HG03039 (cell line): Measurements from ENCODE around the gene DCP2.

Source experiments
- ATAC-seq: cut with Tn5 transposase; IDR thresholded peaks from one replicate; pipeline ENCODE4 v1.9.1; 2021; ENCODE audit warnings: mild to moderate bottlenecking, moderate library complexity; ENCODE audit not compliant: unreplicated experiment

Gene DCP2

DNA sequence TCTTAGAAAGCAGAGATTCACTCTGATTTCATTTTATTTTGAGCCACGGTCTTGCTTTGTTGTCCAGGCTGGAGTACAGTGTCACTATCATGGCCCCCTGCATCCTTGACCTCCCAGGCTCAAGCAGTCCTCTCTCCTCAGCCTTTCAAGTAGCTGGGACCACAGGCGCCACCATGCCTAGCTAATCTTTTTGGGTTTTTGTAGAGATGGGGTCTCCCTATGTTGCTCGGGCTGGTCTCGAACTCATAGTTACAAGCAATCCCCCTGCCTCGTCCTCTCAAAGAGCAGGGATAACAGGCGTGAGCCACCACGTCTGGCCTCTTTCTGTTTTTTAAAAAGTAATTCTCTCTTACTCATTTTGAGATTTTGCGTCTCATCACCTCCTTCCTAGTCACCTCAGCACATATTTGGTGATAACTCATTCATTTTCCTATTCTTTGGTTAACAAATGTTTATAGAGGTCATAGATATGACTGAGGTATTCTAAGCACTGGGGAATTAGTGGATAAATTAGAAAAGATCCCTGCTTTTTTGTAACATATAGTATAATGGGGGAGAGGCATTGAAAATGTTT is 10.8 kb upstream of the DCP2 start:
- ATAC-seq: no peak

DNA sequence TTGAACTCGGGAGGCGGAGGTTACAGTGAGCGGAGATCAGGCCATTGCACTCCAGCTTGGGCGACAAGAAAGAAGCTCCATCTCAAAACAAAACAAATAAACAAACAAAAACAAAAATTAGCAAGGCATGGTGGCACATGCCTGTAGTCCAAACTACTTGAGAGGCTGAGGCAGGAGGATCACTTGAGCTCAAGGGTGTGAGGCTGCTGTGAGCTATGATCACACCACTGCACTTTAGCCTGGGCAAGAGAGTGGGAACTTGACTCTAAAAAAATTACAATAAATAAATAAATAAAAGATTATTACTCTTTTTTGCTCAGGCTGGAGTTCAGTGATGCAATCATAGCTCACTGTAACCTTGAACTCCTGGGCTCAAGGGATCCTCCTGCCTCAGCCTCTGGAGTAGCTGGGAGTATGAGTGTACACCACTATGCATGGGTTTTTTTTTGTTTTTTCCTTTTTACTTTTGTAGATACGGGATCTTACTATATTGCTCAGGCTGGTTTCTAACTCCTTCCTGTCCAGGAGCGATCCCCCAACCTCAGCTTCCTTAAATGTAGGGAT is 9.0 kb upstream of the DCP2 start:
- no peak for ATAC-seq

DNA sequence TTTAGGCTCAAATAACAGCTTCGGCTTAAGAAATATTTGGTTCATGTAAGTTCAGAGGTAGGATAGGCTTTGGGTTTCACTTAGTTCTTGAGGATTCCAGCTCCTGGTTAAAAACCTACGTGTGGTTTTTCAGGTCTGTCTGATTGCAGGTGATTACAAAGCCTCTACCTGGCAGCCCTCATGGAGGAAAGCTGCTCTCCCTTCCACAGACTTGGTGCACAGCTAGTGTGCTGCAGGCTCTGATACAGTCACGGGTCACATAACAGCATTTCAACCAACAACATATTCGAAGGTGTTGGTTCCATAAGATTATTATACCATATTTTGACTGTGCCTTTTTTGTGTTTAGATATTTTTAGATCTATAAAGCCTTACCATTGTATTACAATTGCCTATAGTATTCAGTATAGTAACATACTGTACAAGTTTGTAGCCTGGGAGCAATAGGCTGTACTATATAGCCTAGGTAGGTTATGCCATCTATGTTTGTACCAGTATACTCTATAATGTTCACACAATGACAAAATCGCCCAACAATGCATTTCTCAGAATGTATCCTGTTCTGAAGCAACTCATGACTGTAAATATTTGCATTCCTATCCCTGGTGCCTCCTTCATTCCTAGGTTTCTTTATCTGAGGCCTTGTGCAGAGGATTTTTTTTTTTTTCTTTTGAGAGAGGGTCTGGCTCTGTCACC is 8.0 kb upstream of the DCP2 start:
- no peak for ATAC-seq

DNA sequence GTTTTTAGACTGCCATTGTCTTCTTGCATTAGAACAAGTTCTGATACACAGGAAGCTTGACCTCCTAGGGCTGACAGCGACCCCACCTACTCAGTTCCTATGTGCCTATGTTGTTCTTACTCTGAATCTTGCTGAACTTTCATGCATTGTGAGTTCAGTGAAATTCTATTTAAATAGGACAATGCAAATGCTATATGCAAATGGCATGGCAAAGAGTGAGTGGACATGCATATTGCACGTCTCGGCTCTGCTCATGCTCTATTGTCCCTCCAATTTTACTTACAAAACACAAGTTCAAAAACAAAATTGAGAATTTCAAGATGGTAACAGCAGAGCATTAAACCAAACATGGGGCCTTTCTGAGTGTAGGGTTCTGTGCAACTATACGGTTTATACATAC is 5.3 kb upstream of the DCP2 start:
- ATAC-seq: no peak

DNA sequence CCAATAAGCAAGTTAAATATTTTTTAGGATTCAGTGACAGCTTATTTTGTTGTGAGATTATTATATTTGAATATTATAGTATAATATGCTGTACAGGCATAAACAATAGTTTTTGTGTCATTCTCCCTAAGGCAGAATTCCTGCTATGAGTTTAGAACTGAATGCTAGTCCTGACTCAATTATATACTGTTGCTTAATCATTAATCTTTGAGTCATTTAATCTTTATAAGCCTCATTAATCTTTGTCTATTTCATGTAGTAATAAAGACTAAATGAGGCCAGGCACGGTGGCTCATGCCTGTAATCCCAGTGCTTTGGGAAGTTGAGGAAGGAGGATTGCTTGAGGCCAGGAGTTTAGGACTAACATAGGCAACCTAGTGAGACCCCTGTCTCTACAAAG is 3.6 kb upstream of the DCP2 start:
- no peak for ATAC-seq

DNA sequence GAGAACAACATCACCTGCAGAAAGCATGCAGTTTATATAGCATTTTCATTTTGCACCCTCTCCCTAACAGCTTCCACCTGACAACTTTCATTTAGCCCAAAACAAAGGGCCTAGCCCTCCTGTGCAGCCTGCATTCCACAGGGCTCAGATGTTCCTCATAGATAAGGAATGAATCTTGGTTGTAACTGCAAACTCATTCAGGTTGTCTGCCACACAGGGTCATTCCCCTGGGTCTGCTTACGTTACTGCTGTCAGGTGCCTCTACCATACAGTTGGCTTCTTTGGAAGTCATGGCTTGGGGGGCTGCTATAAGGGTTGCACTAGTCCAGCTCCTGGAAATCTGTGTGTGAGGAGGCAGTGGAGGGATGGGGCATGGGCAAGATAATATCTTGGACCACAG is 2.7 kb upstream of the DCP2 start:
- no peak for ATAC-seq

DNA sequence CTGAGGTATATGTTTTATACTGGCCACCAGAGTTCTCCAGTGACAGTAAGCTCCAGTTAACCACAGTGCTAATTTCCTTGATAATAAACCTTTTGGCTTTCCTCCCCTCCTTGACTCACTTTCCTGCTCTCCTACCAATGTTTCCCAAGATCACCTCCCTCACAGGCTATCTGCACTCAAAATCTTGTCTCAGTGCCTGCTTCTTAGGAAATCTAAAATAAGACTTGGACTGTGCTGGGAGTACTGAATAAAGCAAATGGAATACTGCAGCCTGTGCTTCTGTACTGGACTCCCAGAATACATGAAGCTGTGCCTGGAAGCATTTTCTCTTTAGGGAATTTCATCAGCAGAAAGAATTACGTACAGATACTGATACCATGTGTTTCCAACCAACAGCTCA is 1.7 kb upstream of the DCP2 start:
- no peak for ATAC-seq

DNA sequence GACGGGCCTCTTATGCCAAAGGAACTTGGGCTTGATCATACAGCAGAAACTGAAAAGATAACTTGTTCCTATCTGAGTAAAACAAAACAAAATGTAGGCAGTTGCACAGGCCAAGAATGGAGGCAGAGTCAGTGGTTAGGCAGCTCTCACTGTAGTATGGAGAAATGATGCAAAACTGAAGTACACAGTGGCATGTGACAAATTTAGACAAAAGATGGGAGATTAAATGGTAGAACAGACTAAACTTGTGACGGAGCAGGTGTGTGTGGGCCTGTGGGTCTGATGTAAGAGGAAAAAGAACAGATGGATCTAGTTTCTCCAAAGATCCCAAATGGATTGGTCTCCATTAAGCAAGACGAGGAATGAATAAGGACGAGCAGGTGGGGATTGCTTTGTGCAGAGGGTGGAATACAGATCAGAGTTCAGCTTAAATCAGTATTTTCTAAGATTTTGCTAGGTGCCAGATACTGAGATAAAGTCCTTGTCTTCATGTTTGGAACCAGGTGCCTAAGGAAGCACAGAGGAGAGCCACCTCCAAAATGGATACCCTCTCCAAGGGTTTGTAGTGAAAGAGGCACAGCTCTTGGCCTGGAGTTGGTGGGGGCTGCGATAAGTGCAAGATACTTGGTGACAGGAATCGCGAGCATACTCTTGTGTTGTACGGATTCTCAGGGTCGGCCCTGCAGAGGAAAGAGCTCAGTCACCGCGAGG is 722 bp upstream of the DCP2 start:
- ATAC-seq: peak; percentile 7

DNA sequence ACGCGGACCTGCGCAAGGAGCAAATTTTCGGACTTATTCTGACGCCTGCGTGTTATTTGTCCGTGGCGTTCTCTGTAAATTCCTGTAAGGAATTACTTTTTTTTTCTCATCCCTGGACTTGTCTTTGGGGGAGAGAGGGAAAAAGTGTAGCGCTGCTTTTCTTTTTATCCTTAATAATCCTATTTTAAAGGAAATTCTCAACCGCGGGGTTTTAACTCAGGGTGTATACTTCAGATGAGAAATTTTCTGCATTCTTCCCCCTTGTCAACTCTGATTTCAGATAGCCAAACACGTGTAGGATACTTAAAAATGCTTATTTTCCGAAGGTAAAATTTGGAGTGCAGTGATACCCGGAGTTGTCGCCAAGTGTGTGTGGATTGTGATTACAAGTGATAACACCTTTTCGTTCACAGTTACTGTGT is 853 bp downstream of the DCP2 start:
- ATAC-seq: no peak

DNA sequence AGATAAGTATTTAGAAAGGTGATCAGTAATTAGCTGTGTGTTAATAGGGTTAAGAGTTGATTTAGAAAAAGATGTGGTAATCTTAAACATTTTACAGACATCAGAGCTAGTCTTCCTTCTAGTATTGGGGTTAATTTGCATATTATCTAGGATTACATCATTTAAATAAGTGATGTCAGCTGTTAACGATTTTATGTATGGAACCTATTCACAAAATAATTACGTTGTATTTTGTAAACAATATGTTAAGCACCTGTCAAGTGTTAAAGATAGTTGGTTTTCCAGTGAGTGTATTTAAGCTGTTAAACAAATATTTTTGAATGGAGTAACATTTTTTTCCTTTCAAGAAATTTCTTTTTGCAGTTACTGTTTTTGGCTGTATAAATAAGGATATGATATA is 2.2 kb downstream of the DCP2 start:
- ATAC-seq: no peak

DNA sequence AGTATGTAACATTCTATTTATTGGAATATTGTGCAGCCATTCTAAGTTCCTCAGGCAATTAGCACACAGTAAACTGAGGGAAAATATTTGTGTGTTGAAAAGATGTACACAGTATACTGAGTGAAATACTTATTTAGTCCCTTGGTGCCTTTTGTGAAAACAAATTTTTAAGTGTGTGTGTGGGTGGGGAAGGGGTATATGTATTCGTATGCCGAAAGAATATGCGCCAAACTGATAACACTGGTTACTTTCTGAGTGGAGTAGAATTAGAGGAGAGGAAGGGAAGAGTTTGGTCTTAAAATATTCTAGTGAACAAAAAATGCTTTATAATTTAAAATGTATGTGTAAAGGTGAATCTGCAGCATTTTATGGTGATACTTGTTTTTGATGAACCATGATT is 3.1 kb downstream of the DCP2 start:
- ATAC-seq: no peak

DNA sequence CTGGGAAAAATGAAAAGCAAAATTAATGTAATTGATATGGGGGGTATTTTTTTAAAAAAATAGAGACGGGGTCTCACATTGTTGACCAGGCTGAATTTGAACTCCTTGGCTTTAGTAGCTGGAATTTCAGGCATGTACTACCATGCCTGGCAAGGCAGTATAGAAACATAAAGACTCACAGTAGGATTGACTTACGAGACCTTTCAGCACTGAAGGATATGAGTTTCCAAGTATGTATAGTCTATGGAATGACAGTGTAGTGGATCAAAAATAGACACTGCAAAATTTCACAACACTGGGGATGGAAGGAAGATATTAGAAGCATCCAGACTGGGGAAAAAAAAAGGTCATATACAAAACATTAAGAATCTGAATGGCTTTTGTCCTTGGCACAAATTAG is 6.8 kb downstream of the DCP2 start:
- ATAC-seq: no peak

DNA sequence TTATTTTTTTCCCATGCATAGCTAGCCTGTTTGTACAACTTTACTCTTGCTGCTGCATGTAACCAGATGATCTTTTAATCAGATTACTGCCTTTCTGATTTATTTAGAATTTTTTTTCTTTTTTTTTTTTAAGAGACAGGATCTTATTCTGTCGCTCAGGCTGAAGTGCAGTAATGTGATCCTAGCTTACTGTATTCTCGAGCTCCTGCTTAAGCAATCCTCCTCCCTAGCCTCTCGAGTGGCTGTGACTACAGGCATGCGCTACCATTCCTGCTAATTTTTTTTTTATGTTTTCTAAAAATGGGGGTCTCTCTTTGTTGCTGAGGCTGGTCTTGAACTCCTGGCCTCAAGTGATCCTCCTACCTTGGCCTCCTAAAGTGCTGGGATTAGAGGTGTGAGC is 9.6 kb downstream of the DCP2 start:
- no peak for ATAC-seq

DNA sequence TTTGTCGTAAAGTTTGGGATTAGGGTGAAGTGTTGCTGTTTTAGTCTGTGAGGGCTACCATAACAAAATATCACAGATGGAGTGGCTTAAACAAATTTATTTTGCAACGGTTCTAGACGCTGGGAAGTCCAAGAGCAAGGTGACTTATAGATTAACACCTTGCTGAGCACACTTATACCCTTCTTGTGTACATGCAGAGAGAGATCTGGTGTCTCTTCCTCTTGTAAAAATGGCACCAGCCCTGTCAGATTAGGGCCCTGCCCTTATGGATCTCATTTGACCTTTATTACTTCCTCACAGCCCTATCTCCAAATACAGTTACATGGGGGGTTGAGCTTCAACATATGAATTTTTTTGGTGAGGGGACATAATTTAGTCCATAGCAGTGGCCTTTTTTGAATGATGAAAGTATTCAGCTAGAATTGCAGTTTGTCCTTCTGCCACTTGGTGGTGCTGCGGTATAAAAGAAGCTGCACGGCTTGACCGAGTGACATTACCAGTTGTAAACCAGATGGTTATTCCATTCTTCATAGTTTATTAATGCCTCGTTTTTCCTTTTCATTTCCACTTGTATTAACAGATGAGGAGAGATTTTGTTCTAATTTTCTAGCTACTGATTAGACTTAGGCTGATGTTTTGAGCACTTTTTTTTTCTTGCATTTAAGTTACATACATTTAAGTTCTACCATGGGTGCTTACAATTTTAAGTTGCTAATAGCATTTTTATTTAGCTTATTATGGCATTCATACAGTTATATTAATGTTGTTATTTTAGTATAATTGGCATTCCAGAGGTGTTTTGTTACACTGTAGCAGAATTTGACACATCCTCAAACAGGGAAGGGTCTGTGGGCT is 19.4 kb downstream of the DCP2 start:
- peak; percentile 86 for ATAC-seq

DNA sequence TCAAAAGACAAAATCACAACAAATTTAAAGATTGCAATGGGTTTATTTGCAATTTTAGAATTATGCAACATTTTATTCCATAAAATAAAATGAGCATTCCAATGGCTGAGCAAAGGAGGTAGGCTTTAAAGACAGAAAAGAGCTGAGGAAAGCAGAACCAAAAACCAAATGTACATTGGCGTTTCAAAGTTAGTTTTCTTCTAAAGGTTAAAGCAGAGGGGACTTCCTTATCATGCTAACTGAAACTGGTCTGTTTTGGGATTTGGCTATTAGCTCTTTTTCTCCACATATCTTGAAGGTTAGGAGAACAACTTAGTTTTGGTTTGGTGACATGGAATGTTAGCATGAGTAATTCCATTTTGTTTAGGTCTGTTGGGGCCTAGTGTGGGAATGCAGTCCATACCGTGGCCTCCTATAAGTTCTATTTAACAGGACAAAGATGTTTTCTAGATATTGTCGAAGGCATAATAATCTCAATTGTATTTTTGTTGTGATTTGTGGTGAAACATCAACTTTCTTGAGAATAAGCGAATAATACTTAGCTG is 20.3 kb downstream of the DCP2 start:
- ATAC-seq: no peak

DNA sequence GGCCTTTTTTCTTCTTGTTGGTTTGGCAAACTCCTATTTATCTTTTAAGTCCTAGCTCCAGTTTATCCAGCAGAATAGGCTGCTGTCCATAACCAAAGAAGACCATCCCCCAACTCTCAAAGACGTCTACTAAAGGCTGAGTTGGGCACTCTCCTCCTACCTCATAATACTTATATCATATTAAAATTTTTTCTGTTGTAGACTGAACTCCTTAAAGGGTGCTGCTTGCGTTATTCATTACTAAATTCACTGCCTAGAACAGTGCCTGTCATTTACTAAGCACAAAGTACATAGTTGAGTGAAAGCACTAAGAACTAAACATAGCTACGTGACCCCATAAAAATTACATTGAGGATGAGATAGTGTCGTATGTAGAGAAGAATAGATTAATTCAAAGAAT is 21.7 kb downstream of the DCP2 start:
- no peak for ATAC-seq

DNA sequence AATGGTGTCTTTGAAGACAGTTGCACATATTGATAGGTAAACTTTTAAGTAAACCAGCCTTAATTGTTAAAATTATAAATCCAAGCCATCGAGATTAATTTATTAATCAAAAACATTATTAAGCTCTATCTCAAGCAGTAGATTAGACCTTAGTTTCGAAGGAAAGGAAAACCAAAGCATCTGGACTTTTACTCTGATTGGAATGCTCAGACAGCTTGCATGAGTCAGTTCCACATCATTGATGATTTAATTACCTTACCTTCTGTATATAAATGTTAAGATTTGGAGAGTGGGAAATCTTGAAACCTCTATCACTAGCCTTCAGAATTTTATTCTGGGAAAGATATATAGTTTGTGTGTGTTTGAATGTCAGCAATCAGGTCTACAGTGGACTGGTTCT is 23.9 kb downstream of the DCP2 start:
- no peak for ATAC-seq

DNA sequence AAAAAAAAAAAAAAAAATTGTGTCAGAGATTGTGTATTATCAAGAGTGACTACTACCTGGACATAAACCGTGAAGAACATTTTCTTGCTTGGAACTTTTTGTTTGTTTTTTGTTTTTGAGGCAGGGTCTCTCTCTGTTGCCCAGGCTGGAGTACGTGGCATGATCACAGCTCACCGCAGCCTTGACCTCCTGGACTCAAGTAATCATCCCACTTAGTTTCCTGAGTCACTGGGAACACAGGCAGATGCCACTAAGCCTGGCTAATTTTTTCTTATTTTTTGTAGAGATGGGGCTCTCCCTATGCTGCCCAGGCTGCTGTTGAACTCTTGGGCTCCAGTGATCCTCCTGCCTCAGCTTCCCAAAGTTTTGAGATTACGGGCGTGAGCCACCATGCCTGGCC is 25.8 kb downstream of the DCP2 start:
- ATAC-seq: no peak

DNA sequence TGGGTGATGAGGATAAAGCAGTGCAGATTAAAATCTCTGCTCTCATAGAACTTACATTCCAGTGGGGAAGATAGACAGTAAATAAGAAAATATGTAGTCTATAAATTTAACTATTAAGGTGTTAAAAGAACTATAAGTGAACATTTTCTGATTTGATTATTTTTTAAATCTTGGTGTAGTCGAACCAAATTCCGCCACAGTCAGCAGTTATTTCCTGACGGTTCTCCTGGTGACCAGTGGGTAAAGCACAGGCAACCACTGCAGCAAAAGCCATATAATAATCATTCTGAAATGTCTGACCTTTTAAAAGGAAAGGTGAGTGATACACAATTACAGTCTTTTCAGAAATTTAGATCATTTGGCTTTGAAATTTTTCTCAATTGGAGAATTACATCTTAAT is 27.2 kb downstream of the DCP2 start:
- ATAC-seq: no peak

DNA sequence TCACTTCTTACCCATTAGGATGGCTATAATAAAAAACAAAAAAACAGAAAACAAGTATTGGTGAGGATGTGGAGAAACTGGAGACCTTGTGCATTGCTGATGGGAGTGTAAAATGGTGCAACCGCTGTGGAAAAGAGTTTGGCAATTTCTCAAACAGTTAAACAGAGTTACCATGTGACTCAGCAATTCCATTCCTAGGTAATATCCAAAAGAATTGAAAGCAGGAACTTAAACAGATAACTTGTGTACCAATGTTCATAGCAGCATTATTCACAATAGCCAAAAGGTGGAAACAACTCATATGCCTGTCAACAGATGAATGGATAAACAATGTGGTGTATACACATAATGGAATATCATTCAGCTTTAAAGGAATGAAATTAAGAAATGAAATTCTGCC is 28.9 kb downstream of the DCP2 start:
- ATAC-seq: no peak
